Ascending aorta (tissue), 2 donors: Measurements from ENCODE around the gene BCLAF1. TPM values are rescaled to one million over a fixed set of nuclear protein-coding genes. Genes with fewer than 3 reads are reported as not detected.

Experiments used
- DNase-seq, 2 donors: peaks; one replicate each; pipeline ENCODE4 v3.0.0-alpha.2; 2019; ENCODE audit warnings: low spot score in 2 of 2
- H3K27ac ChIP-seq, 2 donors: fragments of 200-600 bp; sonication (generic); one replicate each; pipeline ENCODE4 v1.5.1; 2016 to 2017; ENCODE audit warnings: mild to moderate bottlenecking in 1 of 2
- H3K27me3 ChIP-seq: fragments of 200-600 bp; sonication (generic); one replicate; pipeline ENCODE4 v1.5.1; 2017
- H3K36me3 ChIP-seq, 2 donors: fragments of 200-600 bp; sonication (generic); one replicate each; pipeline ENCODE4 v1.5.1; 2016
- H3K4me1 ChIP-seq, 2 donors: fragments of 200-600 bp; sonication (generic); one replicate each; pipeline ENCODE4 v1.5.1; 2016 to 2017; ENCODE audit warnings: mild to moderate bottlenecking in 1 of 2
- H3K4me3 ChIP-seq, 2 donors: fragments of 200-600 bp; sonication (generic); one replicate each; pipeline ENCODE4 v1.5.1; 2016 to 2017; ENCODE audit warnings: mild to moderate bottlenecking in 1 of 2
- H3K9me3 ChIP-seq, 2 donors: fragments of 200-600 bp; sonication (generic); one replicate each; pipeline ENCODE4 v1.5.1; 2016
- CTCF ChIP-seq, 3 experiments: fragments of 200-600 bp in 2 of 3; fragments of 450-650 bp in 1 of 3; sonication (generic) in 2 of 3; IDR thresholded peaks; one replicate each; pipeline ENCODE4 v1.5.1; 2016 to 2019; ENCODE audit warnings: antibody characterized with exemption in 3 of 3, mild to moderate bottlenecking in 1 of 3, moderate library complexity in 1 of 3
- intact Hi-C: fragments of 100-400 bp; cut with DNase I; formaldehyde crosslinking; loops from one replicate; pipeline ENCODE4 v1.15.1; 2023
- total RNA-seq: library from RNA; depleted of rRNA; stranded (reverse); fragments of >200 nt; gene quantifications from one replicate; pipeline ENCODE4 v1.1.0, GENCODE V29; 2016

Gene BCLAF1
- total RNA-seq, 1 donor from 2014 or later, result 42.6 TPM

- Histone ChIP-seq H3K27me3 (no peaks in the 10 kb centered on the region), H3K4me3 (no peak overlapping the region), H3K4me1 (peaks cover 0 to 7% of the 10 kb centered on the region in 2 donors), H3K9me3 (no peaks in the 10 kb centered on the region), H3K27ac (no peak overlapping the region), H3K36me3 (peaks cover 24 to 26% of the 10 kb centered on the region in 2 donors)
- no peak for DNase-seq
- no peak for TF ChIP-seq CTCF (IDR thresholded peaks at IDR 0.05)
- intact Hi-C loops, result no loop called here
Observed at GRCh38 chr6:136254851-136255466, 34.7 kb downstream of the BCLAF1 start.

- Histone ChIP-seq H3K27ac (no peak overlapping the region), H3K36me3 (peaks cover 14 to 16% of the 10 kb centered on the region in 2 donors), H3K4me1 (peaks cover 5 to 11% of the 10 kb centered on the region in 2 donors), H3K9me3 (no peaks in the 10 kb centered on the region), H3K27me3 (no peaks in the 10 kb centered on the region), H3K4me3 (no peak overlapping the region)
- intact Hi-C loops, result no loop called here
- TF ChIP-seq CTCF (IDR thresholded peaks at IDR 0.05), result no peak
- no peak for DNase-seq
Observed at GRCh38 chr6:136253734-136254133, 35.9 kb downstream of the BCLAF1 start.

GRCh38 chr6:136252441-136252840, 37.2 kb downstream of the BCLAF1 start:
- H3K27me3 ChIP-seq, result no peaks in the 10 kb centered on the region
- no peak overlapping the region for H3K27ac ChIP-seq
- H3K4me3 ChIP-seq, result no peak overlapping the region
- H3K36me3 ChIP-seq, result peaks cover 4% of the 10 kb centered on the region in 2 donors
- H3K9me3 ChIP-seq, result no peaks in the 10 kb centered on the region
- no peak for TF ChIP-seq CTCF (IDR thresholded peaks at IDR 0.05)
- no peak for DNase-seq
- H3K4me1 ChIP-seq, result peaks cover 5 to 11% of the 10 kb centered on the region in 2 donors
- intact Hi-C loops, result no loop called here

- Histone ChIP-seq H3K27ac (no peak overlapping the region), H3K36me3 (peaks cover 4% of the 10 kb centered on the region in 2 donors), H3K27me3 (no peaks in the 10 kb centered on the region), H3K4me1 (peaks cover 5 to 11% of the 10 kb centered on the region in 2 donors), H3K4me3 (peak overlapping the region in 1 of 2 donors; percentile 84), H3K9me3 (no peaks in the 10 kb centered on the region)
- TF ChIP-seq CTCF (IDR thresholded peaks at IDR 0.05), result no peak
- intact Hi-C loops, result loop anchor here (2.0 kb wide), 1 partner anchor 753 kb away; no protein-coding TSS in a partner anchor
- DNase-seq, result no peak
Observed at GRCh38 chr6:136251394-136251793, 38.3 kb downstream of the BCLAF1 start.

GRCh38 chr6:136250686-136251008, 39.0 kb downstream of the BCLAF1 start:
- Histone ChIP-seq H3K9me3 (no peaks in the 10 kb centered on the region), H3K4me1 (peaks cover 5 to 11% of the 10 kb centered on the region in 2 donors), H3K27ac (no peak overlapping the region), H3K36me3 (peaks cover 0 to 4% of the 10 kb centered on the region in 2 donors), H3K4me3 (peak overlapping the region; percentile 84 to 88), H3K27me3 (no peaks in the 10 kb centered on the region)
- intact Hi-C loops, result loop anchor here (1.0 to 2.0 kb wide), 2 partner anchors 39 to 752 kb away; partner anchors contain the start of gene BCLAF1
- DNase-seq, result no peak
- TF ChIP-seq CTCF (IDR thresholded peaks at IDR 0.05), result no peak
